ENCODE results near the gene MVD.

The MVD gene

GRCh38 chr16:88649924-88650748 is 12.8 kb downstream of the MVD start:
- no peak overlapping the region for H2AFZ ChIP-seq (ENCODE audit: low read length)
- no peaks in the 10 kb centered on the region for H3F3A ChIP-seq (ENCODE audit: insufficient read depth, low read length)
- no peaks in the 10 kb centered on the region for H3K9me2 ChIP-seq (ENCODE audit: low read depth, low read length)
- no peaks in the 10 kb centered on the region for H3K79me2 ChIP-seq (ENCODE audit: insufficient read depth, low read length)
- H3K27me3 ChIP-seq (ENCODE audit: insufficient read depth, low read length), result no peaks in the 10 kb centered on the region
- peak overlapping the region; percentile 96 for H3K9ac ChIP-seq (ENCODE audit: low read length)
- H3K36me3 ChIP-seq (ENCODE audit: insufficient read depth, low read length), result peaks cover 79% of the 10 kb centered on the region
- H3K4me1 ChIP-seq (ENCODE audit: insufficient read depth, low read length, severe bottlenecking), result peaks cover 36% of the 10 kb centered on the region
- no peak for TF ChIP-seq EZH2 (IDR thresholded peaks at IDR 0.05; ENCODE audit: borderline replicate concordance, low read length)
- no peaks in the 10 kb centered on the region for H3K9me3 ChIP-seq (ENCODE audit: low read length)
- no peaks in the 10 kb centered on the region for H4K20me1 ChIP-seq (ENCODE audit: insufficient read depth, low read length)
- H3K4me3 ChIP-seq (ENCODE audit: low read depth, low read length, poor library complexity, severe bottlenecking), result peak overlapping the region; percentile 94
- H3K4me2 ChIP-seq (ENCODE audit: low read length), result peak overlapping the region; percentile 96
- peak overlapping the region; percentile 95 for H3K27ac ChIP-seq (ENCODE audit: low read depth, low read length, poor library complexity, severe bottlenecking)

GRCh38 chr16:88649195-88649923 is 13.5 kb downstream of the MVD start:
- Histone ChIP-seq H3K4me2 (ENCODE audit: low read length) (peak overlapping the region; percentile 96), H4K20me1 (ENCODE audit: insufficient read depth, low read length) (no peaks in the 10 kb centered on the region), H3K4me3 (ENCODE audit: low read depth, low read length, poor library complexity, severe bottlenecking) (peak overlapping the region; percentile 94), H3K36me3 (ENCODE audit: insufficient read depth, low read length) (peaks cover 77% of the 10 kb centered on the region), H3F3A (ENCODE audit: insufficient read depth, low read length) (no peaks in the 10 kb centered on the region), H2AFZ (ENCODE audit: low read length) (no peak overlapping the region), H3K9ac (ENCODE audit: low read length) (peak overlapping the region; percentile 96), H3K9me3 (ENCODE audit: low read length) (no peaks in the 10 kb centered on the region), H3K27ac (ENCODE audit: low read depth, low read length, poor library complexity, severe bottlenecking) (peak overlapping the region; percentile 95), H3K79me2 (ENCODE audit: insufficient read depth, low read length) (no peaks in the 10 kb centered on the region), H3K9me2 (ENCODE audit: low read depth, low read length) (no peaks in the 10 kb centered on the region), H3K27me3 (ENCODE audit: insufficient read depth, low read length) (no peaks in the 10 kb centered on the region), H3K4me1 (ENCODE audit: insufficient read depth, low read length, severe bottlenecking) (peaks cover 36% of the 10 kb centered on the region)
- TF ChIP-seq CTCF (IDR thresholded peaks at IDR 0.05; ENCODE audit: low read length) (no peak), EZH2 (IDR thresholded peaks at IDR 0.05; ENCODE audit: borderline replicate concordance, low read length) (no peak)

GRCh38 chr16:88647178-88648070 is 15.5 kb downstream of the MVD start:
- H3K4me2 ChIP-seq (ENCODE audit: low read length), result no peak overlapping the region; the same call in 1 of the 2 replicates
- H3K4me3 ChIP-seq (ENCODE audit: low read depth, low read length, poor library complexity, severe bottlenecking), result no peak overlapping the region
- no peak overlapping the region for H3K27ac ChIP-seq (ENCODE audit: low read depth, low read length, poor library complexity, severe bottlenecking)
- no peaks in the 10 kb centered on the region for H3F3A ChIP-seq (ENCODE audit: insufficient read depth, low read length)
- H3K9ac ChIP-seq (ENCODE audit: low read length), result no peak overlapping the region
- H3K4me1 ChIP-seq (ENCODE audit: insufficient read depth, low read length, severe bottlenecking), result peaks cover 36% of the 10 kb centered on the region
- TF ChIP-seq EZH2 (IDR thresholded peaks at IDR 0.05; ENCODE audit: borderline replicate concordance, low read length) (no peak), CTCF (IDR thresholded peaks at IDR 0.05; ENCODE audit: low read length) (no peak)
- H3K9me3 ChIP-seq (ENCODE audit: low read length), result no peaks in the 10 kb centered on the region
- no peak overlapping the region for H2AFZ ChIP-seq (ENCODE audit: low read length)
- H3K36me3 ChIP-seq (ENCODE audit: insufficient read depth, low read length), result peaks cover 78% of the 10 kb centered on the region
- H3K27me3 ChIP-seq (ENCODE audit: insufficient read depth, low read length), result no peaks in the 10 kb centered on the region
- no peaks in the 10 kb centered on the region for H3K9me2 ChIP-seq (ENCODE audit: low read depth, low read length)
- no peaks in the 10 kb centered on the region for H3K79me2 ChIP-seq (ENCODE audit: insufficient read depth, low read length)
- H4K20me1 ChIP-seq (ENCODE audit: insufficient read depth, low read length), result no peaks in the 10 kb centered on the region

Measured in OCI-LY1 (cell line).